ENCODE data around the gene DYRK1B. TPM values are rescaled to one million over a fixed set of nuclear protein-coding genes. Genes with fewer than 3 reads are reported as not detected.

DYRK1B gene
- total RNA-seq, 1 donor from 2014 or later = 34.7 TPM

DNA sequence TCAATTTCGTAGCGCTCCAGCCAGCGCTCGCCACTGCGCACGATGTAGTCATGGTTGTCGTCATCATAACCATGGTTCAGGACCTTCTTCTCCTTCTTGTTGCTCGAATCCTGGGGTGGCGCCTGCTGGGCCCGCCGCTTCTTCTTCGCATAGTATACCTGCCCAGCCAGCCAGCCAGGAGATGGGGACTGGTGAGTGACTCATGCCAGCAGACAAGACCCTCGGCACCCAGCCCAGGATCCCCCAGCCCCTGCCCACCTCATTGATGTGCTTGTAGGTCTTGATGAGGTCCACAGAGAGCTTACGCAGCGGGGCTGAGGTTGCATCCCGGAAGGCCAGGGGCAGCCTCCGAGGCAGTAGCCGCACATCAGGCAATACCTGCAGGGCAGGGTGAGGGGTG is 3.6 kb downstream of the DYRK1B start:
- intact Hi-C loops (cut with DNase I) = loop anchor here (10.0 kb wide), 3 partner anchors 486 to 706 kb away; partner anchors contain the start of genes BLVRB, PAK4, SAMD4B and SPTBN4
- Histone ChIP-seq H3K27ac (no peak overlapping the region), H3K4me1 (peaks cover 0 to 17% of the 10 kb centered on the region in 2 donors), H3K36me3 (peaks cover 49 to 66% of the 10 kb centered on the region in 2 donors), H3K27me3 (no peaks in the 10 kb centered on the region), H3K9me3 (no peaks in the 10 kb centered on the region), H3K4me3 (no peak overlapping the region)
- DNase-seq (ENCODE audit: low spot score in 2 of 2) = no peak
- TF ChIP-seq, protein P1, sequence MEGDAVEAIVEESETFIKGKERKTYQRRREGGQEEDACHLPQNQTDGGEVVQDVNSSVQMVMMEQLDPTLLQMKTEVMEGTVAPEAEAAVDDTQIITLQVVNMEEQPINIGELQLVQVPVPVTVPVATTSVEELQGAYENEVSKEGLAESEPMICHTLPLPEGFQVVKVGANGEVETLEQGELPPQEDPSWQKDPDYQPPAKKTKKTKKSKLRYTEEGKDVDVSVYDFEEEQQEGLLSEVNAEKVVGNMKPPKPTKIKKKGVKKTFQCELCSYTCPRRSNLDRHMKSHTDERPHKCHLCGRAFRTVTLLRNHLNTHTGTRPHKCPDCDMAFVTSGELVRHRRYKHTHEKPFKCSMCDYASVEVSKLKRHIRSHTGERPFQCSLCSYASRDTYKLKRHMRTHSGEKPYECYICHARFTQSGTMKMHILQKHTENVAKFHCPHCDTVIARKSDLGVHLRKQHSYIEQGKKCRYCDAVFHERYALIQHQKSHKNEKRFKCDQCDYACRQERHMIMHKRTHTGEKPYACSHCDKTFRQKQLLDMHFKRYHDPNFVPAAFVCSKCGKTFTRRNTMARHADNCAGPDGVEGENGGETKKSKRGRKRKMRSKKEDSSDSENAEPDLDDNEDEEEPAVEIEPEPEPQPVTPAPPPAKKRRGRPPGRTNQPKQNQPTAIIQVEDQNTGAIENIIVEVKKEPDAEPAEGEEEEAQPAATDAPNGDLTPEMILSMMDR (IDR thresholded peaks at IDR 0.05) = no peak

- no peaks in the 10 kb centered on the region for H3K9me3 ChIP-seq
- no peaks in the 10 kb centered on the region for H3K27me3 ChIP-seq
- DNase-seq (ENCODE audit: low spot score in 2 of 2) = no peak
- intact Hi-C loops (cut with DNase I) = loop anchor here (10.0 kb wide), 3 partner anchors 485 to 705 kb away; partner anchors contain the start of genes BLVRB, PAK4, SAMD4B and SPTBN4
- TF ChIP-seq, protein P1 (IDR thresholded peaks at IDR 0.05) = no peak
- peaks cover 0 to 17% of the 10 kb centered on the region in 2 donors for H3K4me1 ChIP-seq
- H3K4me3 ChIP-seq = no peak overlapping the region
- H3K36me3 ChIP-seq = peaks cover 46 to 59% of the 10 kb centered on the region in 2 donors
- no peak overlapping the region for H3K27ac ChIP-seq
Observed at GRCh38 chr19:39829702-39830275, 4.2 kb downstream of the DYRK1B start.

DNA sequence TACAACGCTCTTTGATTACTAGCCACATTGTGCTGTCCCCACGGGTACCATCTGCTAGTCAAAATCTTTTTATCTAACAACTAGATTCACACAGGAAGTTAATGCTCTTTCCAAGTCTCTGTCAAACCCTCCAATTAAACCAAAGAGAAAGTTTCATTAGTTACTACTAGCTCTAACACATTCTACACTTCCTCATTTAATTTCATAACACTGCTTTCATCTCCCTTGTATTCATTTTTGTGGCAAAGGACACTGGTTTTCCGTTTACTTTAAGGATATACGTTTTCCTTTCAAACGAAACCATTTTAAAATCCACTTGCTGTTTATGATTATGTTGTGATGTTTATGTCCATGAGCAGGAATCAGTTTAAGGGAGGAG is 5.3 kb downstream of the DYRK1B start:
- TF ChIP-seq, protein P1 (IDR thresholded peaks at IDR 0.05) = no peak
- peaks cover 46 to 55% of the 10 kb centered on the region in 2 donors for H3K36me3 ChIP-seq

DNA sequence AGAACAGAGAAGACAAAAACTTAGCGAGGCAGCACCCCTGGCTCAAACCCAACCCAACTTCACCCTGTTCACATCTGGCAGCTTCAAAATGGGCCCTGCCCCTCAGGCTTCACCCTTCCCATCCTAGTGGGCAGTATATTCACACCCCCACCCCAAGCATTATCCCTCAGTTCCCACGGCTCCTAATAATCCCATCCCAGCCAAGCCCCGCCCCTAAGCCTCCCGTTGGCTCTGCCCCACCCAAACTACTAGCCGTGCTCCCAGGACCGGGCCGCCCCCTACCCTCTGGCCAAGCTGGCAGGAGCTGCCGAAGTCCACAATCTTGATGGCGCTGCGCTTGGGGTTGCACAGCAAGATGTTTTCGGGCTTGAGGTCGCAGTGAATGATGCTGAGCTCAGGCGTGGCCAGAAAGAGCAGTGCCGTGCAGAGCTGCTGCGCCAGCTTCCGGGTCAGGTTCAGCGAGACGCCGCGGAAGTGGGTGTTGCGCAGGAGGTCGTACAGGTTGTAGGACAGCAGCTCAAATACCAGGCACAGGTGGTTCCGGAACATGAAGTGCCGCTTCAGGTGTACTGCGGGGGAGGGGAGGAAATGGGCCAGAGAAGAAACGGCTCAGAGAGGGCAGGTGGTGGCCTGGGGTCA is 5.8 kb downstream of the DYRK1B start:
- intact Hi-C loops (cut with DNase I) = no loop called here
- TF ChIP-seq, protein P1 (IDR thresholded peaks at IDR 0.05) = no peak
- Histone ChIP-seq H3K27ac (no peak overlapping the region), H3K27me3 (no peaks in the 10 kb centered on the region), H3K4me3 (no peak overlapping the region), H3K9me3 (no peaks in the 10 kb centered on the region), H3K4me1 (peaks cover 0 to 13% of the 10 kb centered on the region in 2 donors), H3K36me3 (peaks cover 46 to 55% of the 10 kb centered on the region in 2 donors)
- no peak for DNase-seq (ENCODE audit: low spot score in 2 of 2)

More for the DNA sequence above, 5.3 kb downstream of the DYRK1B start:
- no peaks in the 10 kb centered on the region for H3K9me3 ChIP-seq
- no peak overlapping the region for H3K27ac ChIP-seq
- H3K4me1 ChIP-seq = peaks cover 0 to 14% of the 10 kb centered on the region in 2 donors
- intact Hi-C loops (cut with DNase I) = no loop called here
- H3K27me3 ChIP-seq = no peaks in the 10 kb centered on the region
- DNase-seq (ENCODE audit: low spot score in 2 of 2) = no peak
- no peak overlapping the region for H3K4me3 ChIP-seq

DNA sequence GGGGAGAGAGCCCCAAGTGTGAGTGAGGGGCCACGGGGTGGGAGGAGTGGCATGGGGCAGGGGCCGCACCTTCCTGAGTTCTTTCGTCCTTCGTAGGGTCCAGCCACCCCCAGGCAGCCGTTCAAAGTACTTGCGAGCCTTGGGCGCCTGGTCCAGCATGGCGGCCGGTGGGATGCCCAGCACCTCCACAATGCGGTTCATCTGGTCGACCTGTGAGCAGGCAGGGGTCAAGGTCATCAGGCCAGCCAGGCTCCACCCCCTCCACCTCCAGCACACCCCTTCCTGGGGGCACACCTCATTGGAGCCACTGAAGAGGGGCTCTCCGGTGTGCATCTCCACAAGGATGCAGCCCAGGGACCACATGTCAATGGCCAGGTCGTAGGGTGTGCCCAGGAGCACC is 6.7 kb downstream of the DYRK1B start:
- no peaks in the 10 kb centered on the region for H3K27me3 ChIP-seq
- no peaks in the 10 kb centered on the region for H3K9me3 ChIP-seq
- TF ChIP-seq, protein P1 (IDR thresholded peaks at IDR 0.05) = no peak
- peaks cover 0 to 4% of the 10 kb centered on the region in 2 donors for H3K4me1 ChIP-seq
- H3K4me3 ChIP-seq = no peak overlapping the region
- no peak overlapping the region for H3K27ac ChIP-seq
- intact Hi-C loops (cut with DNase I) = no loop called here
- no peak for DNase-seq (ENCODE audit: low spot score in 2 of 2)
- peaks cover 46 to 55% of the 10 kb centered on the region in 2 donors for H3K36me3 ChIP-seq
